GM12878 (cell line): ENCODE data around the gene GDF11. TPM values are rescaled to one million over a fixed set of nuclear protein-coding genes. Genes with fewer than 3 reads are reported as not detected.

Source experiments
- BHLHE40 ChIP-seq, 2 experiments: fragments of 450-650 bp in 1 of 2; IDR thresholded peaks; 2 replicates each; pipeline ENCODE4 v1.6.1; 2011 to 2017; ENCODE audit warnings: low read depth in 2 of 2, borderline replicate concordance in 1 of 2, improper control_type of control experiment in 1 of 2, low read length in 1 of 2, mild to moderate bottlenecking in 1 of 2
- CBFB ChIP-seq: IDR thresholded peaks from 2 replicates; pipeline ENCODE4 v1.6.1; 2016; ENCODE audit warnings: antibody characterized with exemption, low read depth
- CREM ChIP-seq: IDR thresholded peaks from 2 replicates; pipeline ENCODE4 v1.6.1; 2014; ENCODE audit warnings: antibody characterized with exemption, low read depth
- EP300 ChIP-seq, 2 experiments: fragments of 150-350 bp in 1 of 2; IDR thresholded peaks; 2 replicates each; pipeline ENCODE4 v1.6.1; 2011 to 2012; ENCODE audit warnings: low read depth in 2 of 2, low read length in 2 of 2, borderline replicate concordance in 1 of 2, improper control_type of control experiment in 1 of 2, inconsistent platforms in 1 of 2; ENCODE audit not compliant: control insufficient read depth in 1 of 2
- EZH2 ChIP-seq: IDR thresholded peaks from 2 replicates; pipeline ENCODE4 v1.6.1; 2012; ENCODE audit warnings: low read depth, mild to moderate bottlenecking, control low read depth, inconsistent platforms, low read length, borderline replicate concordance; ENCODE audit not compliant: control insufficient read depth
- IRF4 ChIP-seq: IDR thresholded peaks from 2 replicates; pipeline ENCODE4 v1.6.1; 2011; ENCODE audit warnings: low read depth, low read length
- KLF5 ChIP-seq: fragments of 450-650 bp; IDR thresholded peaks from 2 replicates; pipeline ENCODE4 v1.6.1; 2014; ENCODE audit warnings: mild to moderate bottlenecking; ENCODE audit not compliant: partially characterized antibody
- MTA2 ChIP-seq: fragments of 450-650 bp; IDR thresholded peaks from 2 replicates; pipeline ENCODE4 v1.6.1; 2016; ENCODE audit warnings: low read depth, mild to moderate bottlenecking, moderate library complexity
- MXI1 ChIP-seq: fragments of 150-350 bp; IDR thresholded peaks from 2 replicates; pipeline ENCODE4 v1.6.1; 2011; ENCODE audit warnings: low read depth, mild to moderate bottlenecking, inconsistent platforms, low read length, improper control_type of control experiment
- NR2F1 ChIP-seq: fragments of 450-650 bp; conservative IDR thresholded peaks from 2 replicates; pipeline ENCODE4 v1.6.1; 2017; ENCODE audit warnings: mild to moderate bottlenecking
- POLR2A ChIP-seq: IDR thresholded peaks from 2 replicates; pipeline ENCODE4 v1.6.1; 2011; ENCODE audit warnings: low read depth, mild to moderate bottlenecking, low read length
- RB1 ChIP-seq: fragments of 450-650 bp; formaldehyde crosslinking; IDR thresholded peaks from 2 replicates; pipeline ENCODE4 v1.6.1; 2017; ENCODE audit warnings: mild to moderate bottlenecking, borderline replicate concordance
- RBBP5 ChIP-seq: fragments of 200-600 bp; sonication (generic); conservative IDR thresholded peaks from 2 replicates; pipeline ENCODE4 v1.6.1; 2016
- SIN3A ChIP-seq: IDR thresholded peaks from 2 replicates; pipeline ENCODE4 v1.6.1; 2012; ENCODE audit warnings: low read depth, low read length, improper control_type of control experiment
- SMARCA5 ChIP-seq: fragments of 450-650 bp; IDR thresholded peaks from 2 replicates; pipeline ENCODE4 v1.6.1; 2017; ENCODE audit warnings: mild to moderate bottlenecking
- SP1 ChIP-seq: IDR thresholded peaks from one replicate; pipeline ENCODE4 v1.6.1; 2011; ENCODE audit warnings: low read depth, low read length
- TAF1 ChIP-seq: IDR thresholded peaks from 2 replicates; pipeline ENCODE4 v1.6.1; 2011; ENCODE audit warnings: mild to moderate bottlenecking, low read depth, low read length, borderline replicate concordance
- TARDBP ChIP-seq: IDR thresholded peaks from 2 replicates; pipeline ENCODE4 v1.6.1; 2016; ENCODE audit warnings: borderline replicate concordance
- TCF12 ChIP-seq: IDR thresholded peaks from 2 replicates; pipeline ENCODE4 v1.6.1; 2011; ENCODE audit warnings: low read depth, mild to moderate bottlenecking, low read length
- ZNF274 ChIP-seq: IDR thresholded peaks from one replicate; pipeline ENCODE4 v1.8.0; 2011; ENCODE audit not compliant: insufficient read length, insufficient read depth
- polyA plus RNA-seq, 11 experiments: library from polyadenylated mRNA; depleted of rRNA in 4 of 11; unstranded in 6 of 11; stranded (reverse) in 5 of 11; fragments of >200 nt; fragmentation: Nextera tagmentation in 4 of 11; fragmentation: Illumina TruSeq in 1 of 11; extraction: Ambion mirVana in 4 of 11; extraction: Trizol in 1 of 11; gene quantifications; 1 replicate in 1 of 11; 2 replicates in 10 of 11; pipeline versions ENCODE4 v1.2.1 to v1.2.3, GENCODE V29; 2011 to 2016; ENCODE audit warnings: inconsistent platforms in 2 of 11, missing spikeins in 2 of 11, low read depth in 1 of 11
- total RNA-seq, 4 experiments: library from RNA; depleted of rRNA in 3 of 4; stranded (reverse); fragments of >200 nt in 3 of 4; fragmentation: Illumina TruSeq in 1 of 4; extraction: Trizol in 1 of 4; gene quantifications; 2 replicates each; pipeline versions ENCODE4 v1.2.1 to v1.2.3, GENCODE V29; 2013 to 2021
- TF ChIP-seq, protein P1 (sequence below): fragments of 450-650 bp; IDR thresholded peaks from 2 replicates; pipeline ENCODE4 v1.6.1; 2017; ENCODE audit warnings: borderline replicate concordance
- TF ChIP-seq, protein P2 (sequence below): IDR thresholded peaks from 2 replicates; pipeline ENCODE4 v1.6.1; 2012; ENCODE audit warnings: mild to moderate bottlenecking, low read depth, low read length

Gene GDF11
- total and polyA plus RNA-seq, 10 of the 15 experiments (the other 5 are each of a cell fraction or from before 2014, with no cell fraction given): 0.83 to 15.4 (median 4.3) TPM

DNA sequence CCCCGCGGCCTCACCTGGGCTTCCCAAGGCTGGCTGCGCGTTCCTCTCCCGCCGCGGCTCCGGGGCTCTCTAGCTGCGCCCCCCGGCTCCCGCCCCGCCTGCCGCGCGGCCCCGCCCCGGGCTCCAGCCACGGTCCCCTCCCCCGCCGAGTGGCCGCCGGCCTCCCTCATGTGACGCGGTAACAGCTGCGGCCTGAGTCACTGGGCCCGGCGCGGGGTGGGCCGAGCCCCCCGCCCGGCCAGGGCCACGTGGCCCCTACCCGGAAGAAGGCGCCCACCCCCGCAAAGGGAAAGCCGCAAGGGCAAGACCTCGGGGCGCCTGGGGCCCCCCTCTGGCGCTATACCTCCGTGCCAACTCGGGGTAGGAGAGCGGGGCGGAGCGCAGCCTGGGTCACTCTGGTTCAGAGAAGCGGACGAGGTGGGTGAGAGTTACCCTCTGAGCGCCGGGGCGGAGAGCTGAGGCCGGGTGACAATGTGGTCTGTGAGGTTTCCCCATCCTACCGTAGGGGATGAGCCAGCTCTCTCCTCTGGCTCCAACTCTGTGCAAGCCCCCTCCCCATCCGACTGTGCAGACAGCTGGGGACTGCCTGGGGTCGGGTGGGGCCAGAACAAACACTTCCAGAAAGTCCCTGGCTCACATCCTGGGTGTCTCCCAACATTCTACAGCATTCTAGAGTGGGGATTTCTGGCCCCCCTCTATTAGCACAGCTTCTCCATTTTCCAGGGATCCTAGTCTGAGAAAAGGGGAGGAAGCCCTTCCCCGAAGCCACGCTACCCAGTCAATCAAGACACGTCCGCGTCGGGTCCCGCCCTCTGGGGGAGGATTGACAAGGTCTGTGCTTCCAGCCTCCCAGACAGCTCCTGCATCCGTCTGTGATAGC is 13.7 kb upstream of the GDF11 start, which contains the start of gene CD63 (continued):
- TF ChIP-seq SMARCA5: peak; percentile 63; the same call in 1 of the 2 replicates
- TF ChIP-seq NR2F1: peak; percentile 99
- TF ChIP-seq CREM: peak; percentile 56
- TF ChIP-seq, protein P1, sequence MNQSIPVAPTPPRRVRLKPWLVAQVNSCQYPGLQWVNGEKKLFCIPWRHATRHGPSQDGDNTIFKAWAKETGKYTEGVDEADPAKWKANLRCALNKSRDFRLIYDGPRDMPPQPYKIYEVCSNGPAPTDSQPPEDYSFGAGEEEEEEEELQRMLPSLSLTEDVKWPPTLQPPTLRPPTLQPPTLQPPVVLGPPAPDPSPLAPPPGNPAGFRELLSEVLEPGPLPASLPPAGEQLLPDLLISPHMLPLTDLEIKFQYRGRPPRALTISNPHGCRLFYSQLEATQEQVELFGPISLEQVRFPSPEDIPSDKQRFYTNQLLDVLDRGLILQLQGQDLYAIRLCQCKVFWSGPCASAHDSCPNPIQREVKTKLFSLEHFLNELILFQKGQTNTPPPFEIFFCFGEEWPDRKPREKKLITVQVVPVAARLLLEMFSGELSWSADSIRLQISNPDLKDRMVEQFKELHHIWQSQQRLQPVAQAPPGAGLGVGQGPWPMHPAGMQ: no peak
- TF ChIP-seq TARDBP: peak; percentile 57; the same call in 1 of the 2 replicates
- TF ChIP-seq IRF4: no peak
- TF ChIP-seq EZH2: no peak
- no peak for TF ChIP-seq ZNF274
- TF ChIP-seq, protein P2, sequence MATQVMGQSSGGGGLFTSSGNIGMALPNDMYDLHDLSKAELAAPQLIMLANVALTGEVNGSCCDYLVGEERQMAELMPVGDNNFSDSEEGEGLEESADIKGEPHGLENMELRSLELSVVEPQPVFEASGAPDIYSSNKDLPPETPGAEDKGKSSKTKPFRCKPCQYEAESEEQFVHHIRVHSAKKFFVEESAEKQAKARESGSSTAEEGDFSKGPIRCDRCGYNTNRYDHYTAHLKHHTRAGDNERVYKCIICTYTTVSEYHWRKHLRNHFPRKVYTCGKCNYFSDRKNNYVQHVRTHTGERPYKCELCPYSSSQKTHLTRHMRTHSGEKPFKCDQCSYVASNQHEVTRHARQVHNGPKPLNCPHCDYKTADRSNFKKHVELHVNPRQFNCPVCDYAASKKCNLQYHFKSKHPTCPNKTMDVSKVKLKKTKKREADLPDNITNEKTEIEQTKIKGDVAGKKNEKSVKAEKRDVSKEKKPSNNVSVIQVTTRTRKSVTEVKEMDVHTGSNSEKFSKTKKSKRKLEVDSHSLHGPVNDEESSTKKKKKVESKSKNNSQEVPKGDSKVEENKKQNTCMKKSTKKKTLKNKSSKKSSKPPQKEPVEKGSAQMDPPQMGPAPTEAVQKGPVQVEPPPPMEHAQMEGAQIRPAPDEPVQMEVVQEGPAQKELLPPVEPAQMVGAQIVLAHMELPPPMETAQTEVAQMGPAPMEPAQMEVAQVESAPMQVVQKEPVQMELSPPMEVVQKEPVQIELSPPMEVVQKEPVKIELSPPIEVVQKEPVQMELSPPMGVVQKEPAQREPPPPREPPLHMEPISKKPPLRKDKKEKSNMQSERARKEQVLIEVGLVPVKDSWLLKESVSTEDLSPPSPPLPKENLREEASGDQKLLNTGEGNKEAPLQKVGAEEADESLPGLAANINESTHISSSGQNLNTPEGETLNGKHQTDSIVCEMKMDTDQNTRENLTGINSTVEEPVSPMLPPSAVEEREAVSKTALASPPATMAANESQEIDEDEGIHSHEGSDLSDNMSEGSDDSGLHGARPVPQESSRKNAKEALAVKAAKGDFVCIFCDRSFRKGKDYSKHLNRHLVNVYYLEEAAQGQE: peak; percentile 37; the same call in 1 of the 2 replicates
- TF ChIP-seq EP300 (IDR thresholded peaks at IDR 0.05; ENCODE audit: borderline replicate concordance in 1 of 2, control insufficient read depth in 1 of 2, low read depth in 2 of 2, low read length in 2 of 2): peak in 1 of 2 experiments; percentile 46; a peak in 1 of 4 replicates
- TF ChIP-seq KLF5: peak; percentile 24
- TF ChIP-seq MXI1: peak; percentile 94
- peak; percentile 75; the same call in 1 of the 2 replicates for TF ChIP-seq RB1
- peak; percentile 93 for TF ChIP-seq SIN3A
- peak; percentile 28 for TF ChIP-seq SP1
- peak; percentile 48; the same call in 1 of the 2 replicates for TF ChIP-seq TAF1
- peak; percentile 60; the same call in 1 of the 2 replicates for TF ChIP-seq MTA2
- no peak; the same call in 1 of the 2 replicates for TF ChIP-seq CBFB
- peak; percentile 67; the same call in 1 of the 2 replicates for TF ChIP-seq TCF12
- peak; percentile 80 to 94 for TF ChIP-seq BHLHE40 (IDR thresholded peaks at IDR 0.05; ENCODE audit: borderline replicate concordance in 1 of 2, low read depth in 2 of 2, low read length in 1 of 2)
- peak; percentile 77 for TF ChIP-seq POLR2A
- no peak for TF ChIP-seq RBBP5
- TF ChIP-seq, all 136 proteins: peak for 52
